Liver (tissue), 9 donors: Measurements from ENCODE around the gene DUSP3. TPM values are rescaled to one million over a fixed set of nuclear protein-coding genes. Genes with fewer than 3 reads are reported as not detected.

ENCODE experiments used
- DNase-seq: peaks from one replicate; pipeline ENCODE4 v3.0.0-alpha.2; 2017; ENCODE audit warnings: low spot score
- H3K27ac ChIP-seq, 2 donors: one replicate each; pipeline ENCODE4 v1.7.0; 2013; ENCODE audit warnings: inconsistent platforms in 2 of 2, low read length in 2 of 2, control low read depth in 1 of 2, low read depth in 1 of 2, mild to moderate bottlenecking in 1 of 2
- H3K27me3 ChIP-seq, 4 donors: one replicate each; pipeline versions ENCODE4 v1.6.1 to v1.7.0; 2013; ENCODE audit warnings: low read length in 3 of 4, inconsistent platforms in 1 of 4, mild to moderate bottlenecking in 1 of 4, moderate library complexity in 1 of 4; ENCODE audit not compliant: control insufficient read depth in 4 of 4, insufficient read depth in 4 of 4
- H3K36me3 ChIP-seq, 4 donors: one replicate each; pipeline versions ENCODE4 v1.6.1 to v1.7.0; 2013; ENCODE audit warnings: low read length in 3 of 4, mild to moderate bottlenecking in 3 of 4, low read depth in 1 of 4, moderate library complexity in 1 of 4; ENCODE audit not compliant: control insufficient read depth in 4 of 4, insufficient read depth in 3 of 4
- H3K4me1 ChIP-seq, 4 donors: one replicate each; pipeline versions ENCODE4 v1.6.1 to v1.7.0; 2013; ENCODE audit warnings: low read length in 3 of 4, mild to moderate bottlenecking in 3 of 4, moderate library complexity in 1 of 4; ENCODE audit not compliant: control insufficient read depth in 4 of 4, insufficient read depth in 4 of 4
- H3K4me3 ChIP-seq, 3 donors: one replicate each; pipeline versions ENCODE4 v1.6.1 to v1.7.0; 2013; ENCODE audit warnings: low read length in 3 of 3, control low read depth in 1 of 3, low read depth in 1 of 3, mild to moderate bottlenecking in 1 of 3
- H3K9ac ChIP-seq, 2 donors: one replicate each; pipeline ENCODE4 v1.7.0; 2013; ENCODE audit warnings: low read length in 2 of 2, mild to moderate bottlenecking in 2 of 2, moderate library complexity in 2 of 2, control low read depth in 1 of 2, low read depth in 1 of 2
- H3K9me3 ChIP-seq, 4 donors: one replicate each; pipeline versions ENCODE4 v1.6.1 to v1.7.0; 2013; ENCODE audit warnings: low read length in 3 of 4; ENCODE audit not compliant: control insufficient read depth in 4 of 4
- CTCF ChIP-seq: fragments of 150-350 bp; IDR thresholded peaks from 2 replicates; pipeline ENCODE4 v1.5.1; 2017; ENCODE audit warnings: improper control_type of control experiment, low read depth, low read length; ENCODE audit not compliant: missing input control
- EGR1 ChIP-seq, 2 donors: IDR thresholded peaks; 2 replicates each; pipeline ENCODE4 v1.6.1; 2016 to 2018; ENCODE audit warnings: antibody characterized with exemption in 2 of 2, low read depth in 2 of 2
- FOXA1 ChIP-seq: IDR thresholded peaks from 2 replicates; pipeline ENCODE4 v1.6.1; 2016; ENCODE audit warnings: antibody characterized with exemption
- FOXA2 ChIP-seq: IDR thresholded peaks from 2 replicates; pipeline ENCODE4 v1.6.1; 2016; ENCODE audit warnings: antibody characterized with exemption
- GABPA ChIP-seq, 2 donors: IDR thresholded peaks in 1 of 2; conservative IDR thresholded peaks in 1 of 2; 2 replicates each; pipeline ENCODE4 v1.6.1; 2016; ENCODE audit warnings: antibody characterized with exemption in 2 of 2, mild to moderate bottlenecking in 1 of 2, moderate library complexity in 1 of 2
- HNF4A ChIP-seq, 2 donors: conservative IDR thresholded peaks; 2 replicates each; pipeline ENCODE4 v1.6.1; 2016; ENCODE audit warnings: antibody characterized with exemption in 2 of 2, mild to moderate bottlenecking in 2 of 2
- HNF4G ChIP-seq: IDR thresholded peaks from 2 replicates; pipeline ENCODE4 v1.6.1; 2016; ENCODE audit warnings: antibody characterized with exemption
- JUND ChIP-seq, 2 donors: IDR thresholded peaks; 2 replicates each; pipeline ENCODE4 v1.6.1; 2016; ENCODE audit warnings: antibody characterized with exemption in 2 of 2
- NR2F2 ChIP-seq: IDR thresholded peaks from 2 replicates; pipeline ENCODE4 v1.6.1; 2016; ENCODE audit warnings: antibody characterized with exemption
- RAD21 ChIP-seq, 2 donors: IDR thresholded peaks; 2 replicates each; pipeline ENCODE4 v1.6.1; 2016; ENCODE audit warnings: antibody characterized with exemption in 2 of 2, mild to moderate bottlenecking in 2 of 2
- RXRA ChIP-seq, 2 donors: IDR thresholded peaks; 2 replicates each; pipeline ENCODE4 v1.6.1; 2017 to 2018; ENCODE audit warnings: antibody characterized with exemption in 2 of 2, mild to moderate bottlenecking in 1 of 2
- SP1 ChIP-seq: IDR thresholded peaks from 2 replicates; pipeline ENCODE4 v1.6.1; 2018; ENCODE audit warnings: antibody characterized with exemption, mild to moderate bottlenecking
- TAF1 ChIP-seq: conservative IDR thresholded peaks from 2 replicates; pipeline ENCODE4 v1.6.1; 2016; ENCODE audit warnings: antibody characterized with exemption, mild to moderate bottlenecking
- YY1 ChIP-seq: IDR thresholded peaks from 2 replicates; pipeline ENCODE4 v1.6.1; 2016; ENCODE audit warnings: antibody characterized with exemption, mild to moderate bottlenecking
- WGBS: extraction: QIAGEN DNeasy Blood & Tissue Kit; methylation state at CpG from one replicate; pipeline ENCODE4 v1.1.7; 2013; 5-methylcytosine and 5-hydroxymethylcytosine counted together
- polyA plus RNA-seq, 2 donors: library from polyadenylated mRNA; stranded (reverse) in 1 of 2; unstranded in 1 of 2; fragments of 200-250 nt in 1 of 2; fragments of >200 nt in 1 of 2; fragmentation: Nextera tagmentation in 1 of 2; extraction: Ambion mirVana in 1 of 2; gene quantifications; one replicate each; pipeline versions ENCODE4 v1.2.1 to v1.2.3, GENCODE V29; 2013 to 2015
- total RNA-seq, 2 donors: library from RNA; depleted of rRNA; stranded (reverse); fragments of >200 nt; gene quantifications; one replicate each; pipeline ENCODE4 v1.2.3, GENCODE V29; 2014
- TF ChIP-seq, protein P1 (sequence below): IDR thresholded peaks from 2 replicates; pipeline ENCODE4 v1.6.1; 2016; ENCODE audit warnings: antibody characterized with exemption
- TF ChIP-seq, protein P2 (sequence below): IDR thresholded peaks from 2 replicates; pipeline ENCODE4 v1.6.1; 2016; ENCODE audit warnings: antibody characterized with exemption
- TF ChIP-seq, protein P3 (sequence below): IDR thresholded peaks from 2 replicates; pipeline ENCODE4 v1.6.1; 2016; ENCODE audit warnings: antibody characterized with exemption
- TF ChIP-seq, protein P4 (sequence below): IDR thresholded peaks from 2 replicates; pipeline ENCODE4 v1.6.1; 2016; ENCODE audit warnings: antibody characterized with exemption, mild to moderate bottlenecking
- donor health status: healthy.
- donor health status: healthy.
- donor health status: healthy.
- donor health status: healthy.
- donor health status: healthy.

The DUSP3 gene
- total and polyA plus RNA-seq, 4 donors = 30.4 to 104 (median 60.8) TPM

DNA sequence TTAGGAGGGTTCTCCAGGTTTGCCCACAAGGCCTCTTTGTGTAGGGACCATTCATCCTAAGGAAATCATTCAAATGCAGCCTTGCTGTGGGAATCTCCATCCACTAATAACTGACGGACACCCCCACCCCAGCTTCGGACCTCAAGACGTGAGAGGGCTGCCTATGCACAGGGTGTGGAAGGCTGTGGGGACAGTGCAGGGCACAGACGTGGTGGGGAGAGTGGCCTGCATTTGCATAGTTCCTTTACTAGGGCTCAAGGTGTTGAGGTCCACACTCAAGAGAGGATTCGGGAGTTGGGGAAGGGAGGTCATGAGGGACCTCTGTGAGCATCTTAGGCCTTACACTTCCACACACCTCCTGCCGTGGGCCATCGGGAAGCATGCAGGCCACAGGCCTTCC lies 9.8 kb downstream of the DUSP3 start:
- Histone ChIP-seq H3K27me3 (no peaks in the 10 kb centered on the region), H3K27ac (no peak overlapping the region), H3K9me3 (no peaks in the 10 kb centered on the region), H3K4me1 (peaks cover 12 to 49% (median 30%) of the 10 kb centered on the region in 4 donors), H3K36me3 (peaks cover 0 to 38% (median 24%) of the 10 kb centered on the region in 4 donors), H3K9ac (no peak overlapping the region), H3K4me3 (no peak overlapping the region)
- 92% methylated on average over 7 of the region's 7 CpGs for WGBS
- TF ChIP-seq FOXA1 (no peak), JUND (IDR thresholded peaks at IDR 0.05) (no peak), CTCF (no peak), FOXA2 (no peak), YY1 (no peak), EGR1 (IDR thresholded peaks at IDR 0.05; ENCODE audit: low read depth in 2 of 2) (no peak), RXRA (IDR thresholded peaks at IDR 0.05) (no peak), NR2F2 (no peak), HNF4G (no peak), GABPA (IDR thresholded peaks at IDR 0.05 in 1 of 2, conservative IDR thresholded peaks at IDR 0.05 in 1 of 2) (no peak), SP1 (no peak), HNF4A (conservative IDR thresholded peaks at IDR 0.05) (no peak), RAD21 (IDR thresholded peaks at IDR 0.05) (no peak), TAF1 (no peak)
- TF ChIP-seq, protein P1, sequence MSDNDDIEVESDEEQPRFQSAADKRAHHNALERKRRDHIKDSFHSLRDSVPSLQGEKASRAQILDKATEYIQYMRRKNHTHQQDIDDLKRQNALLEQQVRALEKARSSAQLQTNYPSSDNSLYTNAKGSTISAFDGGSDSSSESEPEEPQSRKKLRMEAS = no peak
- TF ChIP-seq, protein P2, sequence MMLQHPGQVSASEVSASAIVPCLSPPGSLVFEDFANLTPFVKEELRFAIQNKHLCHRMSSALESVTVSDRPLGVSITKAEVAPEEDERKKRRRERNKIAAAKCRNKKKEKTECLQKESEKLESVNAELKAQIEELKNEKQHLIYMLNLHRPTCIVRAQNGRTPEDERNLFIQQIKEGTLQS = no peak
- TF ChIP-seq, protein P3, sequence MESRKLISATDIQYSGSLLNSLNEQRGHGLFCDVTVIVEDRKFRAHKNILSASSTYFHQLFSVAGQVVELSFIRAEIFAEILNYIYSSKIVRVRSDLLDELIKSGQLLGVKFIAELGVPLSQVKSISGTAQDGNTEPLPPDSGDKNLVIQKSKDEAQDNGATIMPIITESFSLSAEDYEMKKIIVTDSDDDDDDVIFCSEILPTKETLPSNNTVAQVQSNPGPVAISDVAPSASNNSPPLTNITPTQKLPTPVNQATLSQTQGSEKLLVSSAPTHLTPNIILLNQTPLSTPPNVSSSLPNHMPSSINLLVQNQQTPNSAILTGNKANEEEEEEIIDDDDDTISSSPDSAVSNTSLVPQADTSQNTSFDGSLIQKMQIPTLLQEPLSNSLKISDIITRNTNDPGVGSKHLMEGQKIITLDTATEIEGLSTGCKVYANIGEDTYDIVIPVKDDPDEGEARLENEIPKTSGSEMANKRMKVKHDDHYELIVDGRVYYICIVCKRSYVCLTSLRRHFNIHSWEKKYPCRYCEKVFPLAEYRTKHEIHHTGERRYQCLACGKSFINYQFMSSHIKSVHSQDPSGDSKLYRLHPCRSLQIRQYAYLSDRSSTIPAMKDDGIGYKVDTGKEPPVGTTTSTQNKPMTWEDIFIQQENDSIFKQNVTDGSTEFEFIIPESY = no peak
- TF ChIP-seq, protein P4, sequence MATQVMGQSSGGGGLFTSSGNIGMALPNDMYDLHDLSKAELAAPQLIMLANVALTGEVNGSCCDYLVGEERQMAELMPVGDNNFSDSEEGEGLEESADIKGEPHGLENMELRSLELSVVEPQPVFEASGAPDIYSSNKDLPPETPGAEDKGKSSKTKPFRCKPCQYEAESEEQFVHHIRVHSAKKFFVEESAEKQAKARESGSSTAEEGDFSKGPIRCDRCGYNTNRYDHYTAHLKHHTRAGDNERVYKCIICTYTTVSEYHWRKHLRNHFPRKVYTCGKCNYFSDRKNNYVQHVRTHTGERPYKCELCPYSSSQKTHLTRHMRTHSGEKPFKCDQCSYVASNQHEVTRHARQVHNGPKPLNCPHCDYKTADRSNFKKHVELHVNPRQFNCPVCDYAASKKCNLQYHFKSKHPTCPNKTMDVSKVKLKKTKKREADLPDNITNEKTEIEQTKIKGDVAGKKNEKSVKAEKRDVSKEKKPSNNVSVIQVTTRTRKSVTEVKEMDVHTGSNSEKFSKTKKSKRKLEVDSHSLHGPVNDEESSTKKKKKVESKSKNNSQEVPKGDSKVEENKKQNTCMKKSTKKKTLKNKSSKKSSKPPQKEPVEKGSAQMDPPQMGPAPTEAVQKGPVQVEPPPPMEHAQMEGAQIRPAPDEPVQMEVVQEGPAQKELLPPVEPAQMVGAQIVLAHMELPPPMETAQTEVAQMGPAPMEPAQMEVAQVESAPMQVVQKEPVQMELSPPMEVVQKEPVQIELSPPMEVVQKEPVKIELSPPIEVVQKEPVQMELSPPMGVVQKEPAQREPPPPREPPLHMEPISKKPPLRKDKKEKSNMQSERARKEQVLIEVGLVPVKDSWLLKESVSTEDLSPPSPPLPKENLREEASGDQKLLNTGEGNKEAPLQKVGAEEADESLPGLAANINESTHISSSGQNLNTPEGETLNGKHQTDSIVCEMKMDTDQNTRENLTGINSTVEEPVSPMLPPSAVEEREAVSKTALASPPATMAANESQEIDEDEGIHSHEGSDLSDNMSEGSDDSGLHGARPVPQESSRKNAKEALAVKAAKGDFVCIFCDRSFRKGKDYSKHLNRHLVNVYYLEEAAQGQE = no peak
- no peak for DNase-seq
